ENCODE measurements around the gene TMA7B.

The TMA7B gene

DNA sequence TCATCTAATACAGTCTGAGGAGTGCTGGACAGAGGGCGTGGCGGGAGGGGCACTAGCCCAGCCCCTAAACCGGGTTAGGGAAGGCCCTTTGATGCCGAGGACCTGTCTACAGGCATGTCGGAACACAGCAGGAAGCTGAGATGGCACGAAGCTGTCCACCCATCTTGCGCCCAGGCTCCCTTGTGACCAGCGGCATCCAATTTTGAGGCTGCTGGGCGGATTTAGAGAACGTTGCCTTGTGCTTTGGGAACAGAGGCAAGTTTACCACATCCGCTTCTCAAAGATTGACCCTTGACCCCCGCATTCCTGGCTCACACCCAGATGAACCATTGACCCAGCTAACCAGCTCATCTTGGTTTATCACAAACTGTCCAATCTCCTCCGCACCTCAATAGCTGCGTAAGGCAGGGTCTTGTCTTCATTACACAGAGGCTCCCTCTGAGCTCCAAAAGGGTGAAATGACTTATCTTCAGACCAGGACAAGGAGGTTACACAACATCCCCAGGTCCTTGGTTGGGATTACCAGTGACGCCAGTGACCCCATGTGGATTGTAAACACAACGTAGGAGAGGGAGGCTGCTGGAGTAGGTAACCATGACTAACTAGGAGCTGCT lies 39.1 kb downstream of the TMA7B start:
- DNase-seq (ENCODE audit: low read depth in 2 of 3, low spot score in 2 of 3), result no peak

- no peak for DNase-seq (ENCODE audit: low read depth in 2 of 3, low spot score in 2 of 3)
Measured at GRCh38 chr22:40000171-40000570, 40.0 kb downstream of the TMA7B start.

GRCh38 chr22:40001106-40001505 lies 40.9 kb downstream of the TMA7B start:
- DNase-seq (ENCODE audit: low read depth in 2 of 3, low spot score in 2 of 3), result no peak

DNA sequence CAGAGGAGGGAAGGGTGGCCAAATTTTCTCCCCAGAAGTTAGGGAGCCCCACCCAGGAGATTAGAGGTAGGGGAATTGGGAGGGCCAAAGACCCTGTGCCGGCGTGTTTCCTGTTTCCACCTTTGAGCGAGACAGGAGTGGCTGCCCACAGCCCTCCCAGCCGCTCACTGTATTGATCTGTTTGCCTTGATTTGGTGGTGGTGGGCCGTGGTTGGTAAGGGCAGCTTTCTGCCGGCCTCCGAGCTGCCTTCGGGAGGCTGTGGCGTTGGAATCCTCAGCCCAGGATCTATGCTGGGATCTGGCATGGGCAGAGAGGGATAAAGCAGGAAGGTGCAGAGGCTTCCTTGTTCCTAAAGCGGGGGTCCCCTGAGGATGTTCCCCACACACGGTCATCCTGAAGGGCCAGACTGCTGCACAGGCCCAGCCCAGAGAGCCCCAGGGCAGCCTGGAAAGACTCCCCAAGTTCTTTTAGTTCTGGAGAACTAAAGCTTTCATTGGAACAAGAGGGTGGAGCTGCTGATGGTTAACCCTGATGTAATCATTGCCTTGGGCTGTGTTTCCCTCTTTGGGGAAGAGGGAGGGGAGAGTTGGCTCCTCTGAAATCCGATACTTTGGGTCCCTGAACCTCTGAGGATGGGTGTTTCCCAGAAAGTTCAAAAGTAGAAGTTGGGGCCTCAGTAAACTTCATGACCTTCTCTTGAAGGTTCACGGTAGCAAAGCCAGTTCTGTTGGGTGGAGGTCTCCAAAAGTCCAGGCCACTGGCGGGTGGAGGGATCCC lies 41.8 kb downstream of the TMA7B start:
- no peak for DNase-seq (ENCODE audit: low read depth in 2 of 3, low spot score in 2 of 3)

DNA sequence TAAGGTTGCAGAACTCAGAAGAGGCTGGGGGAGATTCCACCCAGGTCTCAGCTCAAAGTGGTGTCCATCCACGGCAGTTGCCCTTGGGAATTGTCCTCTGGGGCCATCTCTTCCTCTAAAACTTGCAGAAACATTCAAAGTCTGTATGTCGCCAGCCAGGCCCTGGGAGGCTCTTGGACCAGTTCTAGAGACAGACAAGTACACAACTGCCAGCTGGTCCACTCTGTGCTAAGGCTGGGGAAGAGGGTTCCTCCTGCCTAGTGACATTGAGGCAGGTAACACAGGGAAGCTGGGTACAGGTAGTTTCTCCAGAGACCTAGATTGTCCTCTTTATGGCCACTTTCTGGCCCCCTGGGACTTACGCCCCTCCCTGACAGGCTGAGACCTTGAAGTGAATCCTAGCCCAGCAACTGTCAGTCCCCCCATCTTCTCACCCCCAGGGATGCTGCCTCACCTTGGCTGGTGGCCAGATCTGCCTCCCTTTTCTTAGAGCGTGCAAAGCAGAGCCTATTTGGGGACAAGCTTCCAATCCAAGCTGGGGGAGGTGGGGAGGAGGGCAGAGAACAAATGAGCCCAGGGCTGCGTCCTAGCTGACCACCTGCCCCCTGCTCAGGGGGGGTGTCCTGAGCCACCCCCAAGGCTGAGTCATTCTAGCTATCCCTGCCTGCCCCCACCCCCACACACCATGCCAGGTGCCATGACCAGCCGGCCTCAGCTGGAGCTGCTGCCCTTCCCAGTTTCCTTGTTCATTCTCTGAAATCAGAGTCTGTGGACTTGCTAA lies 42.9 kb downstream of the TMA7B start:
- no peak for DNase-seq (ENCODE audit: low read depth in 2 of 3, low spot score in 2 of 3)

- no peak for DNase-seq (ENCODE audit: low read depth in 2 of 3, low spot score in 2 of 3)
Measured at GRCh38 chr22:40004836-40005235, 44.6 kb downstream of the TMA7B start.

DNA sequence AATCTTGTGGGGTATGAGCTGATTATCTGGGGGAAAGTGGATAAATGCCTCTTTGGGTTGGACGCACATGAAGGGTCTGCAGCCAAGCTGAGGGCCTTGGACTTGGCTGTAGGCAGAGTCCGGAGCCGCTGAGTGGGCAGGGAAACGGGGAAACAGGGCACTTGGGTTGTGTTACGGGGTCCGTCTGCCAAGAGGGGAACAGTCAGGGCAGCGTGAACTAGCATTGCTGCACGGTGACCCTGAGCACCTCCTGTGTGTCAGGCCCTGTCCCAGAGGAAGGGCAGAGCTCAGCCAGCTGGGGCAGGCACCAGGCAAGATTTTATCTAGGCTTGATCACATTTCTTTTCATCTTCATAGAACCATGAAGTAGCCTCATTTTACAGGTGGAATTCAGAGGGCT lies 46.4 kb downstream of the TMA7B start:
- no peak for DNase-seq (ENCODE audit: low read depth in 2 of 3, low spot score in 2 of 3)

DNA sequence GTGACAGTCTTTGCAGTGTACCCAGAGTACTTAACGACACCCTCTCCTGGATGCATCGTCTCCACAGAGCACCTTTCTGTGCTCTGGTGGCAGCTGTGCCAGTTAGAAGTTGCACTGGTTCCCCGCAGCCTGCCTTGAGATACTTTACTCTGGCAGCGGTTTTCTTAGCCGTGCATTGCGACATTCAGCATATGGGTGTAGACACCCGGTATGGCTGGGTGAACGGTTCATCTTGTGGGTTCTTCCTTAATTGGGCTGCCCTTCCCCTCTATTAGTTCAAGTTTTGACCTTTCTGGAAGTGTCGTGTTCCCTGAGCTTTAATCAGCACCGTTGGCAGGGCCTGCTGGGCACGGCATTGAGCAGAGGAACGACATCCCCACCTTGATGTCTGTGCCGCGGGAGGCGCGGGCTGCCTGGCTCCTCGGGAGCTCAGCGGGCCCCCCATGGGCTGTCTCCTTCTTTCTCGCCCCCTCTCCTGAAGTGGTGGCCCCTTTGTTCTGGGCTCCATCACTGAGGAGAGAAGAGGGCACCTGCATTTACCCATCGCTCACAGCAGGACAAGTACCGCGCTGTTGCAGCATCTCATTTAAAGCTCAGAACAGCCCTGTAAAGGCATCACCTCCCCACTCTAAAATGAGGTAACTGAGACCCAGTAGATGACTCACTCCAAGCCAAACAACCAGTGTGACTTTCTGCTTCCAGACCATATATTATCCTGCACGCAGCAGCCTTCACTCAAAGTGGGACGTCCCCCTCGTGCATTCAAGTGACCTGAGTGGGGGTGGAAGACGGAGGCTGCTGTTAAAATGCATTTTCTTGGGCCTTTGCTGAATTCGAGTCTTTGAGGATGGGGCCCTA lies 47.9 kb downstream of the TMA7B start:
- no peak for DNase-seq (ENCODE audit: low read depth in 2 of 3, low spot score in 2 of 3)

DNA sequence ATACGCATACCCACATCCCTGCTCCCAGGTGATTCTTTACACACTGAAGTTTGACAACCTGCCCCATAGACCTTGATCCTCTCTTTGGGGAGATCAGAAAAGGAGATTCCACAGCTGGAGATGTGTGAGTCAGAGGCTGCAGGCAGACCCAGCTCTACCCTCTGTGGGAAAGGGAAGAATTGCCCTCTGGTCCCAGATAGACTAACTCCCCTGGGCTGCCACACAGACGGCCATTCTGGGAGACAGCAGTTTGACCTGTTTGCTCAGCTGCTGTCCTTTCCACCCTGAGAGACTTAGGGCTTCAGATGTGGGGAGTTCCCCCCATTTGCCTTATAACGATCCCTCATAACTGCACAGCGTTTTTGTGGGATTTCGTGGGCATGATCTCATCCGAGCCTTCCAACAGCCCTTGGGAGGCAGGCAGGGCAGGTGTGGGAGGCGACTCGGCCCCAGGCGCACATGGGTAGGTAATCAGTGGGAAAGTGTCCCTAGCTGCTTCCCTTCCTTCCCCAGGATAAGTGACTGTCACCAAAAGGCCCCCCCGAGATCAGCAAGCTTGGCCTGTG lies 48.6 kb downstream of the TMA7B start:
- no peak for DNase-seq (ENCODE audit: low read depth in 2 of 3, low spot score in 2 of 3)

DNA sequence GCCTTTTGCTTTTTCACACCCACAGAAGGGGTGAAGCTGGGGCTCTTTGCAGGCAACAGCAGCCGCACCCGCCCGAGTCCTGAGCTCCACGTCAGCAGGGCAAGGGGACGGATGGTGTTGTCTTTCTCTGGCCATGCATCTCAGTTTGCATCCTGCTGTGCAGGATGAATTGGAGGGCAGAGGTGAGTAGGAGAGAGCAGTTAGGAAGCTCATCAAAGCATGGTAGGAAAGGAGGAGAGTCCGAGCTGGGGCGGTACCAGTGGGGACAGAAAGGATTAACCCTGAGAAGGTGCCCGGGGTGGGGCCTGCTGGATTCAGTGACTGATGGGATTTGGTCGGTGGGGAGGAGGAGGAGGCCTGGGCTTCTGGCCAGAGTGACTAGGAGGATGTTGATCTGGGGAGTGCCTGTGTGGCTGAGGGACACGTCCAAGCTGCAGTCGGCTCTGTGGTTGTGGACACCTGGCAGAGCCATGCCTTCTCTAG lies 49.1 kb downstream of the TMA7B start:
- no peak for DNase-seq (ENCODE audit: low read depth in 2 of 3, low spot score in 2 of 3)

DNA sequence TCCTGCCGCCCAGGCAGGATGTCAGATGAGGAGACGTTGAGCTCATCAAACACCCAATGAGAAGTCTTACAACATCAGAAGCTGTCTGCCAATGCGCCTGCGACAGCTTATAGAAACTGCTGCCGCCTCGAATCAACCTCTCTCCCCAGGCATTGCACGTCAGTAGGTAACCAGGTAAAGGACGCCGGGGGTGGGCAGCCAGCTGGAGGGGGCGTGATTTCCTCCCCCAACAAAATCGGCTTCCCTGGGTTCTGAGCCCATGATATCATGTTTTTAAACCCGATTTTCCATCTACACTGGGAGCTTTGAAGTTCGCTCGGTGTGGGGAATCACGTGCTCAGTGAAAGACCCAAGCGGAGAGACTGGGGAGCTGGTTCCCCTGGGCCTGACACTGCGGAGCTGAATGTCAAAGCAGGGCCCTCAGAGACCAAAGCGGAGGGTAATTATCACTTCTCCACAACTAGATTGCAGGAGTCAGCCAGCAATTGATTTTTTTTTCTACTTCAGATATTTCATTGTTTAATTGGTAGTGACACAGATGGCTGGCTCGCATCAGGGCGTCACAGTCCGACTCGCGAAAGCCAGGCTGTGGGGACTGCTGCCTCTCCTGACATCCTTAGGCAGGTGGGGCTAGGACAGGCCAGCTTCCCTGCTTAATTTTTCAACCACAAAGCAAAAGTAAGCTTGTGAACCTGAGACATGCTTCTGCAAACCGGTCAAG lies 49.9 kb downstream of the TMA7B start:
- no peak for DNase-seq (ENCODE audit: low read depth in 2 of 3, low spot score in 2 of 3)

GRCh38 chr22:40010746-40011145 lies 50.5 kb downstream of the TMA7B start:
- no peak for DNase-seq (ENCODE audit: low read depth in 2 of 3, low spot score in 2 of 3)
